ENCODE measurements around the gene PRSS22.

The PRSS22 gene

GRCh38 chr16:2895813-2896212 lies 37.8 kb upstream of the PRSS22 start:
- in situ Hi-C loops (cut with MboI; ENCODE audit: low pct_unique_long_range_greater_than_20kb, low sequenced_read_pairs, unreplicated experiment) = no loop called here
- no peak for TF ChIP-seq CTCF (IDR thresholded peaks at IDR 0.05; ENCODE audit: extremely low read depth, insufficient read depth, missing control alignments)
- no peak for DNase-seq (ENCODE audit: low spot score)

- no peak for TF ChIP-seq CTCF (IDR thresholded peaks at IDR 0.05; ENCODE audit: extremely low read depth, insufficient read depth, missing control alignments)
- no peak for DNase-seq (ENCODE audit: low spot score)
- in situ Hi-C loops (cut with MboI; ENCODE audit: low pct_unique_long_range_greater_than_20kb, low sequenced_read_pairs, unreplicated experiment) = no loop called here
Observed at GRCh38 chr16:2894231-2894630, 36.3 kb upstream of the PRSS22 start.

GRCh38 chr16:2884041-2884451 lies 26.1 kb upstream of the PRSS22 start:
- no peak for TF ChIP-seq CTCF (IDR thresholded peaks at IDR 0.05; ENCODE audit: extremely low read depth, insufficient read depth, missing control alignments)
- in situ Hi-C loops (cut with MboI; ENCODE audit: low pct_unique_long_range_greater_than_20kb, low sequenced_read_pairs, unreplicated experiment) = no loop called here
- DNase-seq (ENCODE audit: low spot score) = no peak

- in situ Hi-C loops (cut with MboI; ENCODE audit: low pct_unique_long_range_greater_than_20kb, low sequenced_read_pairs, unreplicated experiment) = no loop called here
- DNase-seq (ENCODE audit: low spot score) = no peak
- TF ChIP-seq CTCF (IDR thresholded peaks at IDR 0.05; ENCODE audit: extremely low read depth, insufficient read depth, missing control alignments) = no peak
Observed at GRCh38 chr16:2883458-2883908, 25.5 kb upstream of the PRSS22 start.

- in situ Hi-C loops (cut with MboI; ENCODE audit: low pct_unique_long_range_greater_than_20kb, low sequenced_read_pairs, unreplicated experiment) = no loop called here
- no peak for TF ChIP-seq CTCF (IDR thresholded peaks at IDR 0.05; ENCODE audit: extremely low read depth, insufficient read depth, missing control alignments)
- DNase-seq (ENCODE audit: low spot score) = peak; percentile 97
Observed at GRCh38 chr16:2882650-2883457, 24.9 kb upstream of the PRSS22 start, which contains the start of gene FLYWCH2. Gene FLYWCH2, plus strand, starts transcription at chr16:2883215. Its CDS starts 13,235 bp downstream, at chr16:2896450.

- no peak for TF ChIP-seq CTCF (IDR thresholded peaks at IDR 0.05; ENCODE audit: extremely low read depth, insufficient read depth, missing control alignments)
- in situ Hi-C loops (cut with MboI; ENCODE audit: low pct_unique_long_range_greater_than_20kb, low sequenced_read_pairs, unreplicated experiment) = no loop called here
- DNase-seq (ENCODE audit: low spot score) = no peak
Observed at GRCh38 chr16:2881783-2882649, 24.0 kb upstream of the PRSS22 start.
